ENCODE results near the gene TMEM183A. TPM values are rescaled to one million over a fixed set of nuclear protein-coding genes. Genes with fewer than 3 reads are reported as not detected.
"Not testable (repeated sequence)": the region's sequence is repeated elsewhere in the genome, so short reads cannot be mapped to it uniquely, and the experiment has no call there.

The TMEM183A gene
- total and polyA plus RNA-seq, 12 donors = 23.4 to 67.2 (median 52.8) TPM

DNA sequence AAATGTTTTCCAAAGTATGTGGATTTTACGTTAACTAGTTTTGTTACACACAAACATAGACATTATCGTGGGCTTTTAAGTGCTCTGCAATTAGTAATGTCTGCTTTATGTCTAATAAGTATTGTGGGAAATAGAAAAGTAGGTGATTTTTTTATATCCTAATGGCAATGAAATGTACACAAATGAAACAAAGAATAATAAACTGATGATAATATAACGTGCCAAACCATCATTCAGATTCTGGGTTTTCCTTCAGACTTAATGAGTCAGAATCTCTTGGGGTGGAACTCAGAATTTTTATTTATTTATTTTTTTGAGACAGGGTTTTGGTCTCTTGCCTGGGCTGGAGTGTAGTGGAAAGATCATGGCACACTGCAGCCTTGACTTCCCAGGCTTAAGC, 2.0 kb downstream of the TMEM183A start:
- no peaks in the 10 kb centered on the region for H3K27me3 ChIP-seq
- no peak overlapping the region for H3K4me3 ChIP-seq
- DNase-seq = no peak
- TF ChIP-seq, protein P1, sequence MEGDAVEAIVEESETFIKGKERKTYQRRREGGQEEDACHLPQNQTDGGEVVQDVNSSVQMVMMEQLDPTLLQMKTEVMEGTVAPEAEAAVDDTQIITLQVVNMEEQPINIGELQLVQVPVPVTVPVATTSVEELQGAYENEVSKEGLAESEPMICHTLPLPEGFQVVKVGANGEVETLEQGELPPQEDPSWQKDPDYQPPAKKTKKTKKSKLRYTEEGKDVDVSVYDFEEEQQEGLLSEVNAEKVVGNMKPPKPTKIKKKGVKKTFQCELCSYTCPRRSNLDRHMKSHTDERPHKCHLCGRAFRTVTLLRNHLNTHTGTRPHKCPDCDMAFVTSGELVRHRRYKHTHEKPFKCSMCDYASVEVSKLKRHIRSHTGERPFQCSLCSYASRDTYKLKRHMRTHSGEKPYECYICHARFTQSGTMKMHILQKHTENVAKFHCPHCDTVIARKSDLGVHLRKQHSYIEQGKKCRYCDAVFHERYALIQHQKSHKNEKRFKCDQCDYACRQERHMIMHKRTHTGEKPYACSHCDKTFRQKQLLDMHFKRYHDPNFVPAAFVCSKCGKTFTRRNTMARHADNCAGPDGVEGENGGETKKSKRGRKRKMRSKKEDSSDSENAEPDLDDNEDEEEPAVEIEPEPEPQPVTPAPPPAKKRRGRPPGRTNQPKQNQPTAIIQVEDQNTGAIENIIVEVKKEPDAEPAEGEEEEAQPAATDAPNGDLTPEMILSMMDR (IDR thresholded peaks at IDR 0.05) = no peak
- no peak for TF ChIP-seq POLR2A (IDR thresholded peaks at IDR 0.05)
- no peak overlapping the region for H3K27ac ChIP-seq
- 79 to 86% (median 84%) methylated on average over 3 of the region's 3 CpGs for WGBS, 4 donors
- peaks cover 7 to 27% of the 10 kb centered on the region in 2 donors for H3K4me1 ChIP-seq (replicated peaks in 1 of 2)
- H3K9me3 ChIP-seq (replicated peaks in 1 of 3) = no peaks in the 10 kb centered on the region
- intact Hi-C loops (cut with DNase I) = no loop called here
- H3K36me3 ChIP-seq (replicated peaks in 1 of 2) = peaks cover 0 to 43% of the 10 kb centered on the region in 2 donors

DNA sequence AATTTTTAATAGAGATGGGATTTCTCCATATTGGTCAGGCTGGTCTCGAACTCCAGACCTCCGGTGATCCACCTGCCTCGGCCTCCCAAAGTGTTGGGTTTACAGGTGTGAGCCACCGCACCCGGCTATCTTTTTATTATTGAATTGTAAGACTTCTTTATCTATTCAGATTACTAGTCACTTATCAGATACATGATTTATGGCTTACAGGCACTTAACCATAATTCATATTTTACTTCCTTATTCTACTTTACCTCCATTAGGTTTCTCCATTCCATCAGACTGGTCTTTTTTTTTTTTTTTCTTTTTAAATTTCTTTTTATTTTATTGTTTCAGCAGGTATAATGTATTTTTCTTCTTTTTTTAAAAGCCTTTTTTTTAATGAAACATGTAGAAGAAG, 4.4 kb downstream of the TMEM183A start:
- DNase-seq = no peak
- Histone ChIP-seq H3K36me3 (replicated peaks in 1 of 2) (peaks cover 0 to 67% of the 10 kb centered on the region in 2 donors), H3K9me3 (replicated peaks in 1 of 3) (no peaks in the 10 kb centered on the region), H3K4me1 (replicated peaks in 1 of 2) (peaks cover 7 to 24% of the 10 kb centered on the region in 2 donors), H3K27me3 (no peaks in the 10 kb centered on the region), H3K4me3 (no peak overlapping the region), H3K27ac (no peak overlapping the region)
- 95 to 100% (median 98%) methylated on average over 5 of the region's 5 CpGs for WGBS, 4 donors
- no peak for TF ChIP-seq POLR2A (IDR thresholded peaks at IDR 0.05)
- TF ChIP-seq, protein P1 (IDR thresholded peaks at IDR 0.05) = no peak
- intact Hi-C loops (cut with DNase I) = no loop called here

DNA sequence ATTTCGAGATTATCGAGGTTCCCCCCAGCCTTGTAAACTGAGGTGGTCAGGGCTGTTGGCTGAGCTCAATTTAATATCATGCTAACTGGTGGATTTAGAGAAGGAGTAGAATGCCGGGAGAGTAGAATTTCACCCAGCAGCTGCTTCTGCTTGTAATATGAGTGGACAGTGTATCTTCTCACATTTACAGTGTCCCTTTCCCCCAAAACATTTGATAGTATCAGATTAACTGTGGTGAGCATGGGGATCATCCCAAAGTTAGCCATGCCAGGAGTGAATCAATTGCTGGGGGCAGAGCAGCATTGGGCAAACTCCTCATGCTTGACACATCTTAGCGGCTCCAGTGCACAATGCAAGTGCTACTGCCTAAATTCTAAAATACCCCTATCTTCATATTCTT, 9.9 kb downstream of the TMEM183A start:
- DNase-seq = no peak
- Histone ChIP-seq H3K27ac (no peak overlapping the region), H3K4me3 (no peak overlapping the region), H3K27me3 (no peaks in the 10 kb centered on the region), H3K9me3 (replicated peaks in 1 of 3) (no peaks in the 10 kb centered on the region), H3K36me3 (replicated peaks in 1 of 2) (peaks cover 0 to 94% of the 10 kb centered on the region in 2 donors), H3K4me1 (replicated peaks in 1 of 2) (no peaks in the 10 kb centered on the region)
- TF ChIP-seq, protein P1 (IDR thresholded peaks at IDR 0.05) = no peak
- no peak for TF ChIP-seq POLR2A (IDR thresholded peaks at IDR 0.05)
- WGBS, 4 donors = 90 to 94% (median 91%) methylated on average over 4 of the region's 4 CpGs
- intact Hi-C loops (cut with DNase I) = no loop called here

DNA sequence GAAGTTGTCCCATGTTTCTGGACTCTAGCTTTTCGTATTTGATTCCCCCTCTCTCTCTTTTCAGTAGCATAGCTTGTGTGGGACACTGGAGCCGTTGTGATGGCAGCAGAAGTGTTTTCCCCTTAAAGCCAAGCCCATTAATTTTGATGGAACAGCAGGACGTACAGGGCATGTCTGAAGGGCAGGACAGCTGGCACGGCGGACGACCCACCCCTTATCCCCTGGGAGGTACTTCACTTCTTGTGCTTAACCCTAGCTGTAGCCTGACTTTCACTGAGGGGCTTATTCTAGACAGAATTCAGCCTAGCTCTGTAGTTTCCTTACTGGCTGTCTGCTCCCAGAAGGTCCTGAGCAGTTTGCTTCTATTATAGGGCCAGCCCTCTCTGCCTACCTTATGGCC, 10.5 kb downstream of the TMEM183A start:
- no peak for DNase-seq
- H3K27me3 ChIP-seq = no peaks in the 10 kb centered on the region
- H3K4me3 ChIP-seq = no peak overlapping the region
- H3K36me3 ChIP-seq (replicated peaks in 1 of 2) = peaks cover 0 to 94% of the 10 kb centered on the region in 2 donors
- H3K4me1 ChIP-seq (replicated peaks in 1 of 2) = no peaks in the 10 kb centered on the region
- 78 to 88% (median 84%) methylated on average over 5 to 6 of the region's 6 CpGs for WGBS, 4 donors
- intact Hi-C loops (cut with DNase I) = no loop called here
- TF ChIP-seq, protein P1 (IDR thresholded peaks at IDR 0.05) = no peak
- TF ChIP-seq POLR2A (IDR thresholded peaks at IDR 0.05) = no peak
- no peak overlapping the region for H3K27ac ChIP-seq
- no peaks in the 10 kb centered on the region for H3K9me3 ChIP-seq (replicated peaks in 1 of 3)

DNA sequence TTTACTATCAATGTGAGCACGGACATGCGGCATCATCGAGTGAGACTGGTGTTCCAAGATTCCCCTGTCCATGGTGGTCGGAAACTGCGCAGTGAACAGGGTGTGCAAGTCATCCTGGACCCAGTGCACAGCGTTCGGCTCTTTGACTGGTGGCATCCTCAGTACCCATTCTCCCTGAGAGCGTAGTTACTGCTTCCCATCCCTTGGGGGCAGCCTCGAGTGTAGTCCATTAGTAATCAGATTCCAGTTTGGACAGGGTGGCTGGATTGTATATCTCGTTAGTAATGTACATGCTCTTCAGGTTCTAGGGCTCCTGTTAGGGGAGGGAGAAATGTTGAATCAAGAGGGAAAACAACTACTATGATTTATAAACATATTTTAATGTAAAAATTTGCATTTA, 15.7 kb downstream of the TMEM183A start:
- H3K4me3 ChIP-seq; DNase-seq; H3K4me1 ChIP-seq (replicated peaks in 1 of 2); H3K27ac ChIP-seq; H3K27me3 ChIP-seq; H3K9me3 ChIP-seq (replicated peaks in 1 of 3); intact Hi-C loops (cut with DNase I): not testable (repeated sequence)
- 77 to 91% (median 86%) methylated on average over 3 to 4 of the region's 10 CpGs for WGBS, 4 donors
- H3K36me3 ChIP-seq (replicated peaks in 1 of 2) = peaks cover 0 to 54% of the 10 kb centered on the region in 2 donors
